Neural progenitor cell (in vitro differentiated cells): ENCODE measurements around the gene SLC25A51. TPM values are rescaled to one million over a fixed set of nuclear protein-coding genes. Genes with fewer than 3 reads are reported as not detected.

Experiments
- DNase-seq: peaks from one replicate; pipeline ENCODE4 v3.0.0-alpha.2; 2016; ENCODE audit warnings: low spot score
- H2AFZ ChIP-seq: fragments of 200-600 bp; sonication (generic); replicated peaks from 2 replicates; pipeline ENCODE4 v1.6.1; 2016; ENCODE audit warnings: antibody characterized with exemption
- H3F3A ChIP-seq: fragments of 200-600 bp; sonication (generic); 2 replicates; pipeline ENCODE4 v1.6.1; 2016; ENCODE audit warnings: antibody characterized with exemption, low read depth
- H3K27ac ChIP-seq: fragments of 200-600 bp; sonication (generic); 2 replicates; pipeline ENCODE4 v1.5.1; 2016; ENCODE audit warnings: mild to moderate bottlenecking
- H3K27me3 ChIP-seq: fragments of 200-600 bp; sonication (generic); 2 replicates; pipeline ENCODE4 v1.6.1; 2016; ENCODE audit warnings: mild to moderate bottlenecking, moderate library complexity
- H3K36me3 ChIP-seq: fragments of 200-600 bp; sonication (generic); 2 replicates; pipeline ENCODE4 v1.5.1; 2016
- H3K4me1 ChIP-seq: fragments of 200-600 bp; sonication (generic); 2 replicates; pipeline ENCODE4 v1.6.1; 2016; ENCODE audit warnings: mixed run types
- H3K4me2 ChIP-seq: fragments of 200-600 bp; sonication (generic); 2 replicates; pipeline ENCODE4 v1.6.1; 2016
- H3K4me3 ChIP-seq: fragments of 200-600 bp; sonication (generic); 2 replicates; pipeline ENCODE4 v1.5.1; 2016
- H3K79me2 ChIP-seq: fragments of 200-600 bp; sonication (generic); 2 replicates; pipeline ENCODE4 v1.6.1; 2016; ENCODE audit warnings: low read depth
- H3K9ac ChIP-seq: fragments of 200-600 bp; sonication (generic); 2 replicates; pipeline ENCODE4 v1.6.1; 2016
- H3K9me3 ChIP-seq: fragments of 200-600 bp; sonication (generic); 2 replicates; pipeline ENCODE4 v1.5.1; 2016; ENCODE audit warnings: low read depth
- H4K20me1 ChIP-seq: fragments of 200-600 bp; sonication (generic); 2 replicates; pipeline ENCODE4 v1.6.1; 2016; ENCODE audit warnings: low read depth
- H3K27ac Mint-ChIP-seq: 3 replicates; pipeline ENCODE4 v1.8.0; 2021; ENCODE audit warnings: mixed read lengths
- H3K27me3 Mint-ChIP-seq: 2 replicates; pipeline ENCODE4 v1.8.0; 2022; ENCODE audit warnings: low read depth, mild to moderate bottlenecking, inconsistent platforms, moderate library complexity, mixed read lengths; ENCODE audit not compliant: insufficient read depth
- H3K36me3 Mint-ChIP-seq: 3 replicates; pipeline ENCODE4 v1.8.0; 2021; ENCODE audit warnings: mixed read lengths
- H3K4me1 Mint-ChIP-seq: 3 replicates; pipeline ENCODE4 v1.8.0; 2021; ENCODE audit warnings: mixed read lengths
- H3K4me3 Mint-ChIP-seq: 3 replicates; pipeline ENCODE4 v1.8.0; 2021; ENCODE audit warnings: mild to moderate bottlenecking, moderate library complexity, mixed read lengths
- H3K9me3 Mint-ChIP-seq: 3 replicates; pipeline ENCODE4 v1.8.0; 2020; ENCODE audit warnings: mixed read lengths
- CTCF ChIP-seq: fragments of 200-600 bp; sonication (generic); IDR thresholded peaks from 2 replicates; pipeline ENCODE4 v1.5.1; 2017; ENCODE audit warnings: antibody characterized with exemption, mild to moderate bottlenecking
- EZH2 ChIP-seq: fragments of 200-600 bp; sonication (generic); IDR thresholded peaks from 2 replicates; pipeline ENCODE4 v1.6.1; 2017; ENCODE audit warnings: antibody characterized with exemption, mild to moderate bottlenecking, moderate library complexity
- EZH2phosphoT487 ChIP-seq: fragments of 200-600 bp; sonication (generic); IDR thresholded peaks from 2 replicates; pipeline ENCODE4 v1.6.1; 2017; ENCODE audit warnings: antibody characterized with exemption
- total RNA-seq: library from RNA; depleted of rRNA; stranded (reverse); fragments of >200 nt; gene quantifications from 2 replicates; pipeline ENCODE4 v1.2.3, GENCODE V29; 2015; ENCODE audit warnings: low replicate concordance

The SLC25A51 gene
- total RNA-seq, 1 donor from 2014 or later = 24.6 TPM

- peaks cover 2% of the 10 kb centered on the region for H3K27me3 Mint-ChIP-seq
- Histone ChIP-seq H3K4me3 (no peak overlapping the region), H3K27me3 (no peaks in the 10 kb centered on the region), H3K27ac (no peak overlapping the region), H3K9me3 (no peaks in the 10 kb centered on the region), H3K4me2 (no peak overlapping the region), H3K36me3 (no peaks in the 10 kb centered on the region), H3K9ac (no peak overlapping the region), H3K79me2 (no peaks in the 10 kb centered on the region), H2AFZ (no peak overlapping the region), H4K20me1 (no peaks in the 10 kb centered on the region), H3F3A (no peaks in the 10 kb centered on the region), H3K4me1 (no peaks in the 10 kb centered on the region)
- peaks cover 28% of the 10 kb centered on the region for H3K36me3 Mint-ChIP-seq
- TF ChIP-seq EZH2 (no peak), EZH2phosphoT487 (no peak), CTCF (no peak)
- DNase-seq = no peak
- H3K4me3 Mint-ChIP-seq = no peak overlapping the region
- peaks cover 8% of the 10 kb centered on the region for H3K9me3 Mint-ChIP-seq
- no peaks in the 10 kb centered on the region for H3K4me1 Mint-ChIP-seq
- no peak overlapping the region for H3K27ac Mint-ChIP-seq
Observed at GRCh38 chr9:37880916-37881479, 22.9 kb downstream of the SLC25A51 start.

- DNase-seq = no peak
- Histone ChIP-seq H3K79me2 (no peaks in the 10 kb centered on the region), H3K4me3 (no peak overlapping the region), H3K27ac (no peak overlapping the region), H3K9me3 (no peaks in the 10 kb centered on the region), H2AFZ (no peak overlapping the region), H3K9ac (no peak overlapping the region), H3K4me1 (no peaks in the 10 kb centered on the region), H3K4me2 (no peak overlapping the region), H3K36me3 (no peaks in the 10 kb centered on the region), H3K27me3 (no peaks in the 10 kb centered on the region), H4K20me1 (no peaks in the 10 kb centered on the region), H3F3A (no peaks in the 10 kb centered on the region)
- Mint-ChIP-seq H3K27ac (no peak overlapping the region), H3K4me3 (no peak overlapping the region), H3K36me3 (peaks cover 27% of the 10 kb centered on the region), H3K9me3 (peaks cover 13% of the 10 kb centered on the region), H3K27me3 (no peaks in the 10 kb centered on the region), H3K4me1 (no peaks in the 10 kb centered on the region)
- TF ChIP-seq EZH2 (no peak), EZH2phosphoT487 (no peak), CTCF (no peak)
Observed at GRCh38 chr9:37876376-37876775, 27.6 kb downstream of the SLC25A51 start.

GRCh38 chr9:37873955-37874354 lies 30.0 kb downstream of the SLC25A51 start:
- Mint-ChIP-seq H3K27me3 (no peaks in the 10 kb centered on the region), H3K4me1 (no peaks in the 10 kb centered on the region), H3K27ac (peak overlapping the region; percentile 42), H3K4me3 (no peak overlapping the region), H3K36me3 (peaks cover 17% of the 10 kb centered on the region), H3K9me3 (peaks cover 13% of the 10 kb centered on the region)
- Histone ChIP-seq H3K79me2 (no peaks in the 10 kb centered on the region), H3K27ac (no peak overlapping the region), H3K4me1 (no peaks in the 10 kb centered on the region), H4K20me1 (no peaks in the 10 kb centered on the region), H3K9ac (no peak overlapping the region), H3K4me3 (no peak overlapping the region), H3K4me2 (no peak overlapping the region), H3K27me3 (no peaks in the 10 kb centered on the region), H2AFZ (no peak overlapping the region), H3F3A (no peaks in the 10 kb centered on the region), H3K36me3 (no peaks in the 10 kb centered on the region), H3K9me3 (no peaks in the 10 kb centered on the region)
- no peak for TF ChIP-seq CTCF
- no peak for TF ChIP-seq EZH2
- no peak for TF ChIP-seq EZH2phosphoT487
- DNase-seq = no peak
